GM18868 (cell line): Measurements from ENCODE around the gene KRT12.
"Not testable (repeated sequence)": the region's sequence is repeated elsewhere in the genome, so short reads cannot be mapped to it uniquely, and the experiment has no call there.

Experiments
- ATAC-seq: cut with Tn5 transposase; IDR thresholded peaks from one replicate; pipeline ENCODE4 v1.9.1; 2021; ENCODE audit warnings: mild to moderate bottlenecking, moderate library complexity; ENCODE audit not compliant: unreplicated experiment

KRT12 gene

GRCh38 chr17:40884708-40885512 is 17.9 kb upstream of the KRT12 start, which contains the start of gene KRT20:
Gene KRT20 (minus strand): TSS chr17:40885242. CDS start chr17:40885185, 57 bp downstream.
- ATAC-seq = no peak

GRCh38 chr17:40883626-40884334 is 16.8 kb upstream of the KRT12 start:
- ATAC-seq = no peak

- ATAC-seq = no peak
Measured at GRCh38 chr17:40883031-40883430, 16.0 kb upstream of the KRT12 start.

GRCh38 chr17:40879026-40879425 is 12.0 kb upstream of the KRT12 start:
- ATAC-seq = no peak

- ATAC-seq = no peak
Measured at GRCh38 chr17:40878044-40878443, 11.0 kb upstream of the KRT12 start.

- ATAC-seq = no peak
Measured at GRCh38 chr17:40873801-40874200, 6.8 kb upstream of the KRT12 start.

- no peak for ATAC-seq
Measured at GRCh38 chr17:40873255-40873654, 6.2 kb upstream of the KRT12 start.

GRCh38 chr17:40872416-40872815 is 5.4 kb upstream of the KRT12 start:
- no peak for ATAC-seq

- no peak for ATAC-seq
Measured at GRCh38 chr17:40871316-40871715, 4.3 kb upstream of the KRT12 start.

GRCh38 chr17:40870136-40870535 is 3.1 kb upstream of the KRT12 start:
- ATAC-seq = no peak

- ATAC-seq = no peak
Measured at GRCh38 chr17:40864661-40865390, 2.2 kb downstream of the KRT12 start.

GRCh38 chr17:40862985-40863733 is 3.9 kb downstream of the KRT12 start:
- no peak for ATAC-seq

GRCh38 chr17:40859536-40859935 is 7.5 kb downstream of the KRT12 start:
- no peak for ATAC-seq

- not testable (repeated sequence) for ATAC-seq
Measured at GRCh38 chr17:40858667-40859066, 8.4 kb downstream of the KRT12 start.

GRCh38 chr17:40857535-40857934 is 9.5 kb downstream of the KRT12 start:
- no peak for ATAC-seq

- no peak for ATAC-seq
Measured at GRCh38 chr17:40854175-40854814, 12.7 kb downstream of the KRT12 start.

- no peak for ATAC-seq
Measured at GRCh38 chr17:40852364-40852763, 14.7 kb downstream of the KRT12 start.

- ATAC-seq = no peak
Measured at GRCh38 chr17:40850293-40850972, 16.6 kb downstream of the KRT12 start.

GRCh38 chr17:40849723-40850122 is 17.3 kb downstream of the KRT12 start:
- no peak for ATAC-seq
